GM19099 (cell line): Measurements from ENCODE around the gene LTA.
A peak's percentile ranks its signal among the peaks of the same experiment; 100 is the strongest.

Source experiments
- POLR2A ChIP-seq: IDR thresholded peaks from 3 replicates; pipeline ENCODE4 v1.6.1; 2011; ENCODE audit warnings: low read depth; ENCODE audit not compliant: insufficient read length; ENCODE audit errors: extremely low read depth

Gene LTA

DNA sequence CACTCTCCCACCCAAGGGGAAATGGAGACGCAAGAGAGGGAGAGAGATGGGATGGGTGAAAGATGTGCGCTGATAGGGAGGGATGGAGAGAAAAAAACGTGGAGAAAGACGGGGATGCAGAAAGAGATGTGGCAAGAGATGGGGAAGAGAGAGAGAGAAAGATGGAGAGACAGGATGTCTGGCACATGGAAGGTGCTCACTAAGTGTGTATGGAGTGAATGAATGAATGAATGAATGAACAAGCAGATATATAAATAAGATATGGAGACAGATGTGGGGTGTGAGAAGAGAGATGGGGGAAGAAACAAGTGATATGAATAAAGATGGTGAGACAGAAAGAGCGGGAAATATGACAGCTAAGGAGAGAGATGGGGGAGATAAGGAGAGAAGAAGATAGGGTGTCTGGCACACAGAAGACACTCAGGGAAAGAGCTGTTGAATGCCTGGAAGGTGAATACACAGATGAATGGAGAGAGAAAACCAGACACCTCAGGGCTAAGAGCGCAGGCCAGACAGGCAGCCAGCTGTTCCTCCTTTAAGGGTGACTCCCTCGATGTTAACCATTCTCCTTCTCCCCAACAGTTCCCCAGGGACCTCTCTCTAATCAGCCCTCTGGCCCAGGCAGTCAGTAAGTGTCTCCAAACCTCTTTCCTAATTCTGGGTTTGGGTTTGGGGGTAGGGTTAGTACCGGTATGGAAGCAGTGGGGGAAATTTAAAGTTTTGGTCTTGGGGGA, 4.0 kb downstream of the LTA start:
- no peak for TF ChIP-seq POLR2A

- TF ChIP-seq POLR2A: peak; percentile 62
Observed at GRCh38 chr6:31576897-31577578, 4.9 kb downstream of the LTA start.

DNA sequence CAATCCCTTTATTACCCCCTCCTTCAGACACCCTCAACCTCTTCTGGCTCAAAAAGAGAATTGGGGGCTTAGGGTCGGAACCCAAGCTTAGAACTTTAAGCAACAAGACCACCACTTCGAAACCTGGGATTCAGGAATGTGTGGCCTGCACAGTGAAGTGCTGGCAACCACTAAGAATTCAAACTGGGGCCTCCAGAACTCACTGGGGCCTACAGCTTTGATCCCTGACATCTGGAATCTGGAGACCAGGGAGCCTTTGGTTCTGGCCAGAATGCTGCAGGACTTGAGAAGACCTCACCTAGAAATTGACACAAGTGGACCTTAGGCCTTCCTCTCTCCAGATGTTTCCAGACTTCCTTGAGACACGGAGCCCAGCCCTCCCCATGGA, 5.5 kb downstream of the LTA start:
- TF ChIP-seq POLR2A: peak; percentile 29

GRCh38 chr6:31578184-31579118, 6.4 kb downstream of the LTA start:
- TF ChIP-seq POLR2A: peak; percentile 57

DNA sequence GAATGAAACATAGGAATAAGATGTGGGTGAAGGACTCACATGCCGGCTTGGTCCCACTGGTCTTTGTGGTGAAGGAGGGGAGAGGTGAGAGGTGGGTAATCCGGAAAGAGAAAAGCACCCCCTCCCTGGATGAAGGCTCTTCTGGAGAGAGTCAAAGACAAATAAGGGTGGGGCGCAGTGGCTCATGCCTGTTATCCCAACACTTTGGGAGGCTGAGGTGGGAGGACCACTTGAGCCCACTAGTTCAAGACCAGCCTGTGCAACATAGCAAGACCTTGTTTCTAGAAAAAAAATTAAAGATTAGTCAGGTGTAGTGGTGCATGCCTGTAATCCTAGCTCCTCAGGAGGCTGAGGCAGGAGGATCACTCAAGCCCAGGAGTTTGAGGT, 7.0 kb downstream of the LTA start:
- no peak for TF ChIP-seq POLR2A

GRCh38 chr6:31579546-31580437, 7.7 kb downstream of the LTA start:
- peak; percentile 33 for TF ChIP-seq POLR2A

- no peak for TF ChIP-seq POLR2A
Observed at GRCh38 chr6:31580438-31580740, 8.3 kb downstream of the LTA start.

DNA sequence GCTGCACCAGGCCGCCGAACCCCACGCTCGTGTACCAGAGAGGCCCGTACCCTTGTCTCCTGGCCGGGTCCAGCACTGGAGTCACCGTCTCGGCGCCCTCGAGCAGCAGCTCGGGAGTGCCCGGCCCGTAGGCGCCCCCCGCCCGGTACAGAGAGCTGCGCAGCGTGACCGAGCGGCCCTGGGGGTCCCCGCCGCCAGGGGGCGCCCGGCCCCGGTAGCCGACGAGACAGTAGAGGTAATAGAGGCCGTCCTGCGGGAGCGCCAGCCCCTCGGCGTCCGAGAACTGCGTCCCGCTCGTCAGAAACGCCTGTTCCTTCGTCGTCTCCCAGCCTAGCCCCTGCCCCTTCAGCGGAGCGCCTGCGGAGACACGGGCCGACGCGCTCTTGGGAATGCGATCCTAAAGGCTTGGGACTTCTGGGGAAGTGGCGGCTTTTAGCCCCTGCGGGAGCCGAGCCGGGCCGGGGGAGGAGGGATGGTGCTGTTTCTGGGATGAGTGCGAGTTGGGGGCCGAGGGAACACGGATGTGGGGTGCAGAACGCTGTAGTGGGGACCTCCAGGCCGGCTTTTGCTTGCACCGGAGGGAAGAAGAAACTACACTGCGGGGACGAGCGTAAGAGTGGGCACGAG, 8.8 kb downstream of the LTA start:
- peak; percentile 67 for TF ChIP-seq POLR2A

- TF ChIP-seq POLR2A: no peak
Observed at GRCh38 chr6:31581434-31582229, 9.5 kb downstream of the LTA start.

DNA sequence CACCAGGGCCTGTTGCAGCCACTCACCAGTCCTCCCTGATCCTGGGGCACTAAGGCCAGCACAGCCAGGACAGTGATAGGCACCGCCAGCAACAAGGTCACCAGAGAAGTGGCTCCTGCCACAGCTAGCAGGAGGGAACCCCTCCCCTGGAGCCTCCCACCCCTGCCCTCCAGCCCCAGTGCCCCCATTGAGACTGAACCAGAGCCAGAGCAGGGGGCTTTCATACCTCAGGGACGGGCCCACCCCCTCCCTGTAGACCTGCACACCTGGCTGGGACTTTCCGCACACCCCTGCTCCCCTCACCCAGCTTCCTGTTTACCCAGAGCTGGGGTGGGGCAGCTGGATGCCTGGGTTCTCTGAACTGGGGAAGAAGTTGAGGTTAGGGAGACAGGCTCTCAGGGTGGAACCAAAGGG, 10.1 kb downstream of the LTA start, which contains the start of gene LTB:
LTB (minus strand) TSS at position 195 of the 414 bp plus-strand sequence; CDS start at position 188, 7 bp downstream.
- TF ChIP-seq POLR2A: no peak

DNA sequence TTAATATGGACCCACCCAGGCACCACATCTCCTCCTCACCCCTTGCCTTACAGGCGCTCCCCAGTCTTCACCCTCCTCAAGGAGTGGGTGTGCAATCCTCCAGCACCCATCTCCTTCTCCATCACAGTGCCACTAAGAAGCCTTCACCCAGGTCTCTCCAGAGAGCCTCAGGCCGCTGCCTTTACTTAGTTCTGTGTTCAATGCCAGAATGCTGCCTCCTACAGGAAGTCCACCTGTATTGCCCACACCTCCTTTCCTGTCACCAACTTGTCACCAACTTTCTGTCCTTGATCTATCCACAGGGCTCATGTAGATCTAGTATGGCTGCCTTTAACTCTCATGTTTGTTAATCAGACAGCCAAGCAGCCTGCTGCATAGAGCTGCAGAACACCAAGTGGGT, 13.4 kb downstream of the LTA start:
- TF ChIP-seq POLR2A: no peak

DNA sequence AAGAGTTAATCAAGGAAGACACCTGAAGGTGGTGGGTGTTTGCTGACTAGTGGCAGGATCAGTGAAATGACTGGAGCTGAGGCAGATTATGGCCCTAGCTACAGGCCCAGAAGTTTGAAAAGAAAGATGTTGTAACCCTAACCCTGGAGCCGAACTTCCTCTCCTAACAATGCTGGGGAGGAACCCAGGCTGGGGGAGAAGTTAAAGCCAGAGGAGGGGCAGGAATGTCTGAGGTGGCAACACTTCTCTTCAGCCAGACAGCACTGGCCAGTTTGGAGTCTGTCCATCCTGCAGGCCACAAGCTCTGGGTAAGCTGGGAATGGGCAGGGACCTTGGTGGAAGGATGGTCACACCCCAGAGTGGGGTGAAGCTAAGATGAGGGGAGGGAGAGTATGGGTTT, 13.9 kb downstream of the LTA start, which contains the start of gene LST1:
LST1 (plus strand) TSS at position 270 of the 400 bp plus-strand sequence. CDS start 1,023 bp downstream, outside the sequence.
- TF ChIP-seq POLR2A: no peak
